ENCODE measurements around the gene DICER1.

The DICER1 gene

DNA sequence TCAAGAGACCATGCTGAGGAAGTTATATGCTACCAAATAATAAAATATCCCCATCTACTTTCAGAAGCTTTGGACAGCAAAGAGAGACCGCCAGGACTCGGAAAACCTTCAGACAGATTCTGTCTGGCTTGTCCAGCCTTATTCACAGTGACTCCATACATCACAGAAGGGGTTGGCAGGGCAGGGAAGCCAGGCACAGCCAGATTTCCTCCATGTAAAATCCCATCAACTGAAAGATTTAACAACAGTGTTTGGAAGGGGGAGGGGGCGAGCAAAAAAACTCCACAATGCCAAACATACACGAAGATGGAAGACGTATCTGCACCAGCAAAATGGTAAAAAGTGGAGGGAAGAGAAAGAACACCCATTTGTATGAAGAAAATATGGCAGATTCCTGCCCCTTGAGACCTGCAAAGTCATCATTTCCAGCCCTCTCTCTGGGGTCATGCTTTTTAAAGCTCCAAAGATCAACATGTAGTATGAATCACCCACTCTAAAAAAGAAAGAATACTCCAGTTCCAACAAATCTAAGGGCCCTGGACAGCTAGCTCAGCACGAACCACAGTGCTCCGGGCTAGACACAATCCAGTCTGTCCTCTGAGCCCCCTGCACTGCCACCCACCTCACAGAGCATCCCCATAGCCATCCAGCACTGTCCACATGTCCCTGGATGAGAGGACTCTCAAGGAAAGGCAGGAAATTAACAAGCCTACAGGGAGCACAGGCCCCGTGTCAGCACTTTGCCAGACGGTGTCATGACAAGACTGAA, 116.4 kb downstream of the DICER1 start:
- TF ChIP-seq, protein P1, sequence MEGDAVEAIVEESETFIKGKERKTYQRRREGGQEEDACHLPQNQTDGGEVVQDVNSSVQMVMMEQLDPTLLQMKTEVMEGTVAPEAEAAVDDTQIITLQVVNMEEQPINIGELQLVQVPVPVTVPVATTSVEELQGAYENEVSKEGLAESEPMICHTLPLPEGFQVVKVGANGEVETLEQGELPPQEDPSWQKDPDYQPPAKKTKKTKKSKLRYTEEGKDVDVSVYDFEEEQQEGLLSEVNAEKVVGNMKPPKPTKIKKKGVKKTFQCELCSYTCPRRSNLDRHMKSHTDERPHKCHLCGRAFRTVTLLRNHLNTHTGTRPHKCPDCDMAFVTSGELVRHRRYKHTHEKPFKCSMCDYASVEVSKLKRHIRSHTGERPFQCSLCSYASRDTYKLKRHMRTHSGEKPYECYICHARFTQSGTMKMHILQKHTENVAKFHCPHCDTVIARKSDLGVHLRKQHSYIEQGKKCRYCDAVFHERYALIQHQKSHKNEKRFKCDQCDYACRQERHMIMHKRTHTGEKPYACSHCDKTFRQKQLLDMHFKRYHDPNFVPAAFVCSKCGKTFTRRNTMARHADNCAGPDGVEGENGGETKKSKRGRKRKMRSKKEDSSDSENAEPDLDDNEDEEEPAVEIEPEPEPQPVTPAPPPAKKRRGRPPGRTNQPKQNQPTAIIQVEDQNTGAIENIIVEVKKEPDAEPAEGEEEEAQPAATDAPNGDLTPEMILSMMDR (conservative IDR thresholded peaks at IDR 0.05): no peak
- H3K27ac ChIP-seq: no peak overlapping the region

DNA sequence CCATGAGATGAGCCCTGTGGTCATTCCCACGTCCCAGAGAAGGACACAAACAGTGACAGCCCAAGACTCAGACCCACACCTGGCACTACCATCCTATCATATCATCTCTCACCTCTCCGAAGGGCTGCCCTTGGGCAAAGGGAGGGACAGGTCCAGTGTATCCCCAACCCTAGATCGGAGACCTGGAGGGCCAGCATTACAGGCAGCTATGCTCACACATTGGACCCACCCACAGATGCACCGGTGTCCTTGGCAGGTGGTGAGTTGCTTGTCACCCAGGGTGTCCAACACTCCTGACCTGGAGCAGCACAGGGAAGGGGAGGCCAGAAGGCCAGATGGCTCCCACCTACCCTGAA, 117.4 kb downstream of the DICER1 start:
- H3K27ac ChIP-seq: no peak overlapping the region
- TF ChIP-seq, protein P1 (conservative IDR thresholded peaks at IDR 0.05): no peak

DNA sequence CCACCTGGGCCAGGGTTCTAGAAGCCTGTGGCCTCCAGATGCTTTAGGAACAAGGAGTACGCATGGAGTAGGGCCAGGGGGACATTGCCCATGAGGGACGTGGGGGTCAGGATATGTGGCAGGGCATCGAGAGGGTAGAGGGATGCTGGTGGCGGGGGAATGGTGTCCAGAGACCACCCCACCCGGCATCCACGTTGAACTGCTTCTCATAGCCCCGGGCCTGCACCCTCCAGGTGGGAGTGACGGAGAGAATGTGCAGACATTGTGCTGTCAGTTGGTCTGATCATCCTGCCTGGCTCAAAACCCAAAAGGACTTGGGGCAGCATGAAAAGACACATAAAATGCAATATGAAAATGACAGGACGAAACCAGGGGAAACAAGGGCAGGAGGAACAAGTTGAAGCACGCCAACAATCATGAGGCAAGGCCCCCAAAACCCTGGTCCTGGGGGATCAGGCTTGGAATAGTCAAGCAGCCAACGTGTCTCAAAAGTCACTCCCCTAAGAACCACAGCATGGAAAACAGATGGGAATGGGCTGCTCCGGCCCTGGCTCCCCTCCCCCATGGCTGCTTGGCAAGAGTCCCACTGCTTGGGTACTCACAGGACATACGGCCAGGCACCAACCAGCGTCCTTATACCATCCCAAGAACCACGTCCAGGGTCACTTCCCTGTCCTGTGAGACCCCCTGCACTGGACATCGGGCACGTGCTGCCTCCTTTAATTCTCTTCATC, 117.9 kb downstream of the DICER1 start:
- TF ChIP-seq, protein P1 (conservative IDR thresholded peaks at IDR 0.05): no peak
- no peak overlapping the region for H3K27ac ChIP-seq

DNA sequence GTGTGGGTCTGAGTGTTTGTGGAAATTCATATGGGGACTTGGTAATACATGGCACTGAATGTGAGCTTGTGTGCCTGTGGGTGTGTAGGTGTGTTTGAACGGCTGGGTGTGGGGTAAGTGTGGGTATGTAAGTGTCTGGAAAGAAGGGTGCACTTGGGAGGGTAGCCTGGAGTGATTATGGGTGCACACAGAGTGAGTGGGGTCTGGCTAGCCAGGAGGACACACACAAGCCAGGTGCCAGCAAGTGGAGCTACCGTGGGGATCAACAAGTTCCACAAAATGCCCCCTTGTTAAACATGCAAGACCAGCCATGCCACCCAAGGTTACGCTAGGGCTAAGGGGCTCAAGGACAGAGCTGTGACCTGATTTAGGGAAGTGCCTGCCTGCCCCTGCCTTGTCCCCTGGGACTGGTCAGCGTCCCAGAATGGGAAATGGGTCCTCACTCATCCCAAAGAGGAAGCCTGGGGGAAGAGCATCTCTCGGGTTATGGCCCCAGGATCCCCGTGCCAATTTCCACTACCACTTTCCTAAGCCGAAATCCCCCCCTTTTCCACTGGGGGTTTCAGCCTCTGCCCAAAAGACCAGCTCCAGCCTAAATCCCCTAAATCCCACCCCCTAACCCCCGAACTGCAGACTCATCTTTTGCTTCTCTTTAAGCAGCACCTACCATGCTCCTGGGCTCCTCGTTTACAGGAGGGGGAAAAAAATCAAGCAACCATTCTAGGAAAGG, 118.6 kb downstream of the DICER1 start:
- no peak overlapping the region for H3K27ac ChIP-seq
- TF ChIP-seq, protein P1 (conservative IDR thresholded peaks at IDR 0.05): no peak

DNA sequence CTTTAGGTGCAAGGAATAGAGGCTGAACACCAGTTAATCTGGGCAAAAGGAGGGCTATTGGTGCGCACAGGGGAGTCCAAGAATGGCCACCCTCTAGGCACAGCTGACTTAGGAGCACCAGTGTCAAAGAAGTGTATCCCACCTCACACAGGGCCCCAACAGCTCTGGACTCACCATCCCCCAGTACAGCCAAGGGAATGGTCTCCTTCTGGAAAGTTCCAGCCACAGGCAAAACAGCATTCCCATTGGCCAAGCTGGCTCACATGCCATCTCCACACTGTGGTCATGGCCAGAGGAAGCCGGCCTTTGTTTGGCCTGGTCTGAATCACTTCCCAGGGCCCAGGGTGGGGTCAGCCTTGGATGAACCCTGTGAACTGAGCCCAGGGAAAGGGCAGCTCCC, 120.1 kb downstream of the DICER1 start:
- TF ChIP-seq, protein P1 (conservative IDR thresholded peaks at IDR 0.05): no peak
- no peak overlapping the region for H3K27ac ChIP-seq

All from VCaP (cell line).